Fibroblast of skin of left quadriceps (primary cell): Measurements from ENCODE around the gene NCR3LG1.

Experiments
- DNase-seq, 2 experiments: peaks; one replicate each; pipeline ENCODE4 v3.0.0-alpha.2; 2013; ENCODE audit warnings: low read depth in 2 of 2

NCR3LG1 gene, protein sequence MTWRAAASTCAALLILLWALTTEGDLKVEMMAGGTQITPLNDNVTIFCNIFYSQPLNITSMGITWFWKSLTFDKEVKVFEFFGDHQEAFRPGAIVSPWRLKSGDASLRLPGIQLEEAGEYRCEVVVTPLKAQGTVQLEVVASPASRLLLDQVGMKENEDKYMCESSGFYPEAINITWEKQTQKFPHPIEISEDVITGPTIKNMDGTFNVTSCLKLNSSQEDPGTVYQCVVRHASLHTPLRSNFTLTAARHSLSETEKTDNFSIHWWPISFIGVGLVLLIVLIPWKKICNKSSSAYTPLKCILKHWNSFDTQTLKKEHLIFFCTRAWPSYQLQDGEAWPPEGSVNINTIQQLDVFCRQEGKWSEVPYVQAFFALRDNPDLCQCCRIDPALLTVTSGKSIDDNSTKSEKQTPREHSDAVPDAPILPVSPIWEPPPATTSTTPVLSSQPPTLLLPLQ

DNA sequence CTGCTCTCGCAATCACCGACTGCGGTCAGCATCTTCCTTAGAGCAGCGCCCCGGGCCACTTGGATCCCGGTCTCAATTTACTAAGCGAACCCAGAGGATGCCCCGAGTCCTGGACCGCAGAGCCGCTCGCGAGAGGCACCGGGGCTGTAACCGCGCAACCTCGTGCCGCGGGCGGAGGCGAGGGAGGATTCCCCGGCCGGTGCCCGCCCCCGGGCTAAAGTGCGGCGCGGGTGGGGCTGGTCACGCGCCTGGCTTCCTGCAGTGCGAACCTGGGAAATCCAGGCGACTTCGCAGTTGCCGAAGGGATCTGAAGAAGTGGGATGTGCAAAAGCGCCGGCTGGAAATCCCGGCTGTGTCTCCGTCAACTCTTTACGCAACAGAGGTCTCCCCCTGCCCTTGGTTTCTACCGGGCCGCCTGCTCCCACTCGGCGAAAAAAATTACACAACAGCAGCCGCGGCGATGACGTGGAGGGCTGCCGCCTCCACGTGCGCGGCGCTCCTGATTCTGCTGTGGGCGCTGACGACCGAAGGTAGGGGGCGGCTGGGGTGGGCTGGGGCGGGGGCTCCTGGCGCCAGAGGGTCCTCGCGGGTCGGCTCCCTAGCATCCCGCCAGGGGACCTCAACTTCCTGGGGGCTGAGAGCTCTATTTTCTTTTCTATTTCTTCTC is at the start of gene NCR3LG1:
TSS of gene NCR3LG1 (plus strand) at position 291 of the 667 bp plus-strand sequence. CDS start at position 461, 170 bp downstream.
- DNase-seq, result peak; percentile 20 to 29

DNA sequence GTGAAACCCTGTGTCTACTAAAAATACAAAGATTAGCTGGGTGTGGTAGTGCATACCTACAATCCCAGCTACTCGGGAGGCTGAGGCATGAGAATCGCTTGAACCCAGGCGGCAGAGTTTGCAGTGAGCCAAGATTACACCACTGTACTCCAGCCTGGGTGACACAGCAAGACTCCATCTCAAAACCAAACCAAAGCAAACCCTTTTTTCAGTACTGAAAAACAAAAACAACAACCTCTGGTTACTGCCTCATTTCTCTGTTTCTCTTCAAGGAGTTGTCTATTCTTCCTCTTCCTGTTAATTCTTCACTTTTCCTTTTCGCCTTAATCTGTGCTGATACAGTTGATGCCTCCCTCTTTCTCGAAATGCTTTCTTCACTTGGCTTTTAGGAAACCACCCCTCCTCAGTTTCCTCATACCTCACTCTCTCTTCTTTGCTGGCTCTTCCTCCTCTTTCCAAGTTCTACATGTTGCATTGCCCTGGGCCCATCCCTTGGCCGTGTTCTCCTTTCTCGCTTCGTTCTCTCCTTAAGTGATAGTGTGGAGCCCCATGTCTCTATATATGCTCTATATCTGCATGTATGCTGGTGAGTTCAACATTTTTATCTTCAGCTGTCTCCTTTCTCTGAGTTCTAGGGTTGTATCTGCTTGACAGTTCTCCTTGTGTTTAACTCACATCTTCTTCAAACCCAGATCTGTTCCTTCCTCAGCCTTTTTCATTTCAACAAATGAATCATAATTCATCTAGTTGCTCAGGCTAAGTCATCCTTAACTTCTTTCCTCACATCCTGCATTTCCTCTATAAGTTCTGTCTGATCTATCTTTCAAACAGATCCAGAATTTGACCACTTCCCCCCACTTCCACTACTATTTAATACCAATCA is 38.0 kb upstream of the NCR3LG1 start:
- no peak for DNase-seq

DNA sequence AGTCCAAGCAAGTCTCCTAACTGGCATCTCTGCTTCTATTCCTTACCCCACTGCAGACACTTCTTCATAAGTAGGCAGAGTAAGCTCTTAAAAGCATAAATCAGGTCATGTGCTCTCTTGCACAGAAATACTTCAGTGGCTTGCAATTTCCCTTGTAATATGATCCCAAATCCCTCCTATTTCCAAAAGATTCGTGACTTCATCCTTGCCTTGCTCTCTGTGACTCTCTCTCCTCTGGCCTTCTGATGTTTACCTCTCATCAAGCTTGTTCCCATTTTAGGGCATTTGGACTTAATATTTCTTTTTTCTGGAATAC is 37.4 kb upstream of the NCR3LG1 start:
- DNase-seq, result peak; percentile 56 to 57

DNA sequence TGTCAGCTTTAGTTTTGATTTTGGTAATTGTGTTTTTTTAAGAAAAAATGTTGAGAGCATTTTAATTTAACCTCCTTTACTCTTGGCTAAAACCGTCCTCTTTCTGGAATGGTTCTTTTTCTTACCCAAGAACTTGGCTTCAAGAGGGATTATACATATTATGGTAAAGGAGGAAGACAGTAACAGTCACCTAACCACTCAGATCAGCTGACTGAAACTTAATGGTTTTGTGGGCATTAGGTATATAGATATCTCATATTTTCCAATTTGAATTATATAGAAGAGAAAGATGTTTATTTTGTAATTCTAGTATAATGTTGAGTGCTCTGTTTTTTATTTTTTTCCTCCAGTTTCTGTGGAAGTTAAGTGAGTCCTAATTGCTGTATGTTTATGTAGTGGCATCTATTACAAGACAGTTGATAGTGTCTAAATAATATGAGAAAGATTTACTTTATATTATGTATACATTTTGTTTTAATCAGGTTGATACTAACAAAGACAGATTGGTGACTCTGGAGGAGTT is 36.6 kb upstream of the NCR3LG1 start:
- DNase-seq, result no peak

DNA sequence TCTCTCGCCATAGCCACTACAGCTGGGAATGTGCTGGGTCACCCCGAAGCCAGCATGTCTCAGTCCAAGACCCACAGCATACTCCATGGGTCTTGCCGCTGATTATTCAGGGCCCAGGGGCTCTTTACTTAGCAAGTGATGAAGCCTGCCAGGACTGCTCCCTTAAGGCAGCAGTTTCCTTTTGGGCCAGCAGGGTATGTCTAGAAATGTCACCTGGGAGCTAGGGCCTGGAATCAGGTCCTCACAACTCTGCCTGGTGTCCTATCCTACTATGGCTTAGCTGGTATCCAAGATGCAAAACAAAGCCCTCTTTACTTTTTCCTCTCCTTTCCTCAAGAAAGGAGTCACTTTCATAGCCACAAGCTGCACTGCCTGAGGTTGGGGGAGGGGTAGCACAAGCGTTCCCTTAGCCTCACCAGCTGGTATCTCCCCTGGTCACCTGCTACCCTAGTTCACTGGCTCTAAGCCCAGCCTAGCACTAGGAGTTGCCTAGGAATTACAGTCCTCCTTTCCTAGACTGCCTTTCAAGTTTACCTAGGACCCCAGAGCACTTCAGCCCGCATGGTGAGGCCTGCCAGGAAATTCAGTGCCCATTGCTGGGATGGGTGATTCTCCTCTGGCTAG is 22.6 kb upstream of the NCR3LG1 start:
- DNase-seq, result no peak

DNA sequence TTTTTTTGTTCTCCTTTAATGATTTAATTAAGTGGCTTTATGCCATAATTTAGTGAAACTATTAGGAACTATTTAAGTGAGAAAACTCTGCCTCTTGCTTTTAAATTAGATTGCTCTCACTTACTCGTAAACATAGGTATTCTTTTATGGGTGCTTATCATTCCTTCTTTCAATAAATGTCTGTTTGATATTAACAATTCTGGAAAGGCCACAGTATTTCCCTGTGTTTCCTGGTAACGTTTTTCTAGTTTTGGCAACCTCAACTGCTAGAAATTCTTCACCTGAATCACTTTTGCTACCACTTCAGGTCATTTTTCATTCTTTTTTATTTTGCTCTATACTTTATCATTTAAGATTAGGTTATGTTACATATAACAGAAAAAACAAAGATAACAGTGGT is 19.9 kb upstream of the NCR3LG1 start:
- no peak for DNase-seq

DNA sequence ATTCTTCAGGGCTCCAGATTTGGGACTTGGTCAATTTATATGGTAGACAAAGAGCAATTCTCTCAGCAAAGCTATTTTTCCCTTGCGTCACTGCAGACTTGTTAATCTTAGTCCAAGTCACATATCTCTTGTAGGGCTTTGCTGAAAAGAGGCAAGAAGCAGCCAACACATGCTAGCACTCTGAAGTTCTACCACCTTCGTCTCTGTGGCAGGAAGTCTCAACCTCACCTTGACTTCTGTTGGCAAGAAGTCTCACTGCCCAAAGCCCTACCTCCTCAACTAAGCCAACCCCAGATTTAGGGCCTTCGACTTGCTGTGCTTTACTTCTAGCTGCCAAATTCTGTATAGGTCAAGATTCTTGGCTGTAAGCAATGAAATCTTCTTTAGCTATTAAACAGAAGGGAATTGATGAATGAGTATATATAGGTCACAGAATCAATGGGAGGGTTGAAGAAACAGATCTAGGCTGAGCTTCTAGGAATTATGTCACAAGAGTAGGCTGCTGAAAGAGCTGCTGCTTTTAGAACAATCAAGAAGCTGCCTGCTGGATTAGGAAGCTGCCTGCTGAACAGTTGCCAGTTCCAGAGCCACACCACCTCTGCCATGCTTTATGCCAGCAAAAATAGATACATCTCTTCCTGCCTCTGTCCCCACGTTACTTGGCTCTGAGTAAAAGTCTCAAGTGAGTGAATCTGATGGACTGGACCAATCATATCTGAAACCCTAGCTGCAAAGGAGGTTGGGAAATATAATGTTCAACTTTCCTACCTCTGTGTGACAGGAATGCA is 17.6 kb upstream of the NCR3LG1 start:
- no peak for DNase-seq

DNA sequence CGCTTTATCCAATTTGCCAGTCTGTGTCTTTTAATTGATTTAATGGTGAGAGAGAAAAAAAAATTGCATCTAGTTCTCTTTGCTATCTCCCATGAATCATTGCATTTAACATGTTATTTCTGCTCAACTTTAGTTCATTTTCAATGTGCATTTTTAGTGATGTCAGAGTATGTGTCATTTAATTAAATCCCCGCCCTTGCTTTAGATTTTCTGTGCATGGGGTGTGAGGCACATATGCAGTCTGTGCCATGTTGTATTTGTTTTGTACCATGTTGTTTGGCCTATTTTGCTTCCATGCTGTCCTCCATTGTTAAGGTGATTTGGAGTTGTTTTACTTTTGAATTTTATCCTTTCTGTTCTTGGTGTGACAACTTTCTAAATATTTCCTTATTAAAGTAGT is 8.3 kb upstream of the NCR3LG1 start:
- DNase-seq, result no peak

DNA sequence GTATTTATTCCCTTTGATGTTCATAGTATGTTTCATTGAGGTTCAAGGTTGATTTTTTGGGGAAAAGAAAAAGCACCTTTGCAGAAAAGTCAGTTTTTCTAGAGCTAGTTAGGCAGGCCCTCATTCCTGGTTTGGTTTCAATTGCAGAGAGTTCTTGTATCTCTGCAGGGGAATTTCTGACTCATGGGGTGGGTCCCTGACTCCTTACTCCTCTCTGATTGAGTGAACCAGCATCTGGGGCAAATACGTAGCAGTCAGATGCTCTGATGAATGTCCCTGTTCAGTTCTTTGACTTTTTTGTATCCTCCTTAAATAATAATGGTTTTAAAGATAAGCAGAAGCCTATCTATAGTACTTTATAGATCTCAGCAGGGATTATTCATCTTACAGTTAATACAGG is 7.7 kb upstream of the NCR3LG1 start:
- peak; percentile 50 to 61 for DNase-seq

DNA sequence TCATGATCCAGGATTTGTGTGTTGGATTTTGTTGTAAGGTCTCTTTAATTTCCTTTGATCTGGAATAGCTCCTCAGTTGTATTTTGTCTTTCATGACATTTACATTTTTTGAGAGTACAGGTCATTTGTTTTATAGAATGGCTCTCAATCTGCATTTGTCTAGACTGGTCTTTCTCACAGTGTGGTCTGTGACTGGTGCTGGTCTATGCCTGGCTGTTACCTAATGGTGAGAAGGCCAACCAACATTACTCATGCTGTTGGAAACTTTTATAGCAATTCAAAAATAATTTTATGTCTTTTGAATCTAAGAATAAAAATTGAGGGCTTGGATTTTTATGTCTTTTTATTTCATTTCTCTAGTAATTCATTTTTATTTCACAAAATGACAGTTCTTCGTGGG is 3.9 kb upstream of the NCR3LG1 start:
- DNase-seq, result no peak

DNA sequence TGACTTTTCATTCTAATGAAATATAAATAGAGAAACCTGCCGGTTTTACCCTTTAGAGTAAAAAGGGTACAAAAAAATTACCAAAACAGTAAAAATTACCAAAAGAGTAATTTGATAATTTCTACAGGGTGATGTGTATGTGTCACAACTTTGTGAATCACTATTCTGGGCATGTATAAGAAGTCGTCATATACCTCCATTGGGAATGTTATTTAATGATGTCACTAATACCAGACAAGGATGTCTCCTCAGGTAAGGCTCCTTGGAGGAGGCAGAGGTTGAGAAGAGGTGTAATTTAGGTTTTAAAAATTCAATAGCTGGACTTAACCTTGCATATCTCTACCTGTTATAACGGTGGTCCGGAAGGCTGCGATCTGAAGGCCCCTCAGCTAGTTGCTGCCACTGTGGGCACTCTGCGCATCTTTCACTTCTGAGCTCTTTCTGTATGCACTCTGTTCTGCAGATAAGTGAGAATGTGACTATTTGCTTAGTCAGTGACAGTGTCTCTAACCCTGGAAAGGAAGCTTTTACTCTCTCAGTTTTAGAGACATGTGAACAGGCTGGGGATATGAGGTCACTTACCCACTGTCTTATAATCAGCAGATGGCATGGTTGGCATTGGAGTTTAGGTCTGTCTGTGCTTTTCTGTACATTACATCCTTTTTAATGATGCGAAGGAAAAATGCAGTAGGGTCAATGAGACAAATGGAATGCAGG is 987 bp upstream of the NCR3LG1 start:
- no peak for DNase-seq

DNA sequence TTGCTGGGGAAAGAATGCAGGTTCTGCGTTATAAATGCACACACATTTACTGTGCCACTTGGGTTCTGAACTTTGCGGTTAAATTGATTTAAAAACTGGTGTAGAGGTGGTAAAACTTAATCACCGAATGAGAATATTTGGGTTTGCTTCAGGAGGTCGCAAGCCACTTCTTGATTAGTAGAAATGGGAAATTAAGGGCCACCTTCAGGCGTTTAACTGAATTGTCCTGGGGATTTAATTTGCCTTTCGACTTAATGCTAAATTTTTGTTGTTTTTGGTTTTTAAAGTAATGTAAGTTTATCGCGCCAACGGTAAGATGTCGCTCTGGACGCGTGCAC is 459 bp upstream of the NCR3LG1 start:
- no peak for DNase-seq

DNA sequence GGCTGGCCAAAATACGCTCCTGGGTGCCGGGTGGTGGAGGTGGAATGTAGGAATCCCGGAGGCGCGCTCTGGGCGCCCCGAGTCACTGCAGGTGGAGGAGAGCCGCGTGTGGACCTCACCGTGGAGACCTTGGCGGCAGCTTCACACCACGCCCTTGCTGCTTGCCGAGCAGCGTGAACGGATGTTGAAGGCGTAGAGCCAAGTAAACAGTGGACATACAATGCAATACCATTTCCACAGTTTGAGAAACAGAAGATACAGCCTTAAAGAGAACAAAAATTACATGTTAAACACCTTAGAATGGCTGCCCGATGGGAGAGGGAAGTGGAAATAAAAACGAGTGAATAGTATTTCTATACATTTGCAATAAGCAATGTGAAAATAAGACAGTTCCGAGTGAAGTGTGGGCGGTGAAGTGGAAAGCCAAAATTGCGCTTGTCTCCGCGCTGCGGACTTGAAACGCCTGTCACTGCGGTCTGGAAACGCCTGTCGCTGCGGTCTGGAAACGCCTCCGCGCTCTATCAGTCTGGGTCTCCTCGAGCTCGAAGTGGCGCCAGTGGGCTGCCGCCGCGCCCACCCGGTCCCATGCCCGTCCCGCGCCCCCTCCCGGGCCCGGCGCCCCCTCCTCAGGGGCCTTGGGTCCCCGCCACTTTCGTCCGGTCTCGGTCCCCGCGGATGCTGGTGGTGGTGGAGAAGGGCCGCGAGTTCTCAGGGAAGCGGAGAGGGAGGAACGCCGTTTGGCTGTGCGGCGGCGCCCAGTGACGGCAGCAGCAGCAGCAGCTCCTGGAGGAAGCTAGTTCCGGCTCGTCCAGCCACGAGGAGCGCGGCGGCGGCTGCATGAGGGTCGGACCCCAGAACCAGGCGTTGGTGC is 1.6 kb downstream of the NCR3LG1 start:
- peak; percentile 39 to 42 for DNase-seq

DNA sequence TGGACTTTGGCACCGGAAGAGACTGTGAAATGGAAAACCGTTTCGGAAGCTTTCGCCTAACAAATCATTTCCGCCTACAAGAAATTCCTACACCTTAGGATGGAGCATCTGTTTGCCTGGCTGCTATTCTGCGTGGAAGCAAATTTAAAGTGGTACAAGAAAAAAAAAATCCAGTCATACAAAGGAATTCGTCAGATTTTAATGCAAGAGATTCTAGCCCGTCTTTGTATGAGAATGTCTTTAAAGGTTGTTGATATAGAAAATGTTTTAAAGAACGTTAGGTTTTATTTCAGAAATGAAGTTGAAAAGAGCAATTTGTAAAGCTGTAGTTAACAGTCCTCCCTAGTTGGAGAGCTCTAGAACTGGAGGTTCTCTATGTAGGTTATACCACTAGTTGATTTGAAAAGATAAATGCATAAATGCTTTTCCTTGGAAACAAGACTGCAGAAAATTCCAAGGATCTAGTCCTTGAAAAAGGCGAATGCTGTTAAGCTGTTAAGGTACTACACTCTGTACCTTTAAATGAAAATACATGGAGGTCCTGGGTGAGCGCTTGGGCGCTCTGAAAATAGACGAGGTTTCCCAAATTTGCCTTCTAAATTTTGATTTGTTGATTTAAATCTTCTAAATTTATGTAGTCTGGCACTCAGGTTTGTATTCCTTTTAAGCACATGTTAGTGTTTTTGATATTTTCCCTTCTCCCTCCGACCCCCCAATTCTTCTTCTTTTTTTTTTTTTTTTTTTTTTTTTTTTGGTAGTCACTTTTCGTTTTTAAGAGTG is 2.4 kb downstream of the NCR3LG1 start:
- DNase-seq, result no peak

DNA sequence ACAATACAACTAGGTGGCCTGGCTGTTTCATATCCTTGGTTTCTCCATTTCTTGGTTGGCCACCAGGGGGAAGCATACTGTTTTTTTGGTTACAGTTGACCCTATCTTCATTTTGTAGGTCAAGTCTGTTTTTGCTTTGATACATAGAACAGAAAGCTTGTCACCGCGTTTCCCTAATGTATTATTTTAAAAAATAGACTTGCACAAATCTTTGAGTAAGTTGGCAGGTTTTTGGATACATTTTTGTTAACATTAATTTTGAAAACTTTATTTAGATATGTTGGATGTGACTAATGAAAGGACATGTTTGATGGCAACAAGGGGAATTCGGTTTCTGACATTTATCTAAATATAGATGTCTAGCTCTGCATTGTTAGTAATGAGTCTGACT is 3.0 kb downstream of the NCR3LG1 start:
- DNase-seq, result peak; percentile 35 to 36

DNA sequence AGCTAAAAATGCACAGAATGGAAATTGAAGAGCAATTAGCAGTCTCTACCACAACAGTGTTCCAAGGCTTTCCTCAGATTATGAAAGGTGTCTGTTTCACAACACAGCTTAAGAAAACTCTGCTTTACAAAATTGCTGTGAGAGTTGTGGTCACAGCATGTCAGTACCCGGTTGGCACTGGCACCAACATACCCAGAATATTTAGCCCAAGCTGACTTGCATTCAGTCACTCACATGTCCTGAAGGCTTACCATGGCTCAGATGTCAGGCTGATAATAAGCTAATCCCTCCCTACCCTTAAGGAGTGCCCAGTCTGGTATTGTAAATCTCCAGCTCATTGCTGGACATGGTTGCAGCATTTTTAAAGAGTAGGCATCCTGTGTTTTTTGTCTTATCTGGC is 14.9 kb downstream of the NCR3LG1 start:
- no peak for DNase-seq

DNA sequence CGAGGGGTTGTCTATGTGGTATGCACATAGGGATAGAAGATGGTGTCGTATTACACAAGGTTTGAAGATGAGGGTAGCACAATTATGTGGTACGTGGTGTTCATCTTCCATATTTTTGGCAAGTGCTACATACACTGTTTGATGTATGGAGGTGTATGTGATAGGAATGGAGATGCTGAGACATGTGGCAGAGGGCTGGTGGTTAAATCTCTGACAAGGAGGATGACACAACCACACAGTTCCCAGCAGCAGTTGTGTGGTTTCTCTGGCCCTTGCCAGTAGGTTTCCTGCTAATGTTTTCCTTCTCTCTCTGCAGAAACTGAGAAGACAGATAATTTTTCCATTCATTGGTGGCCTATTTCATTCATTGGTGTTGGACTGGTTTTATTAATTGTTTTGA is 17.0 kb downstream of the NCR3LG1 start:
- no peak for DNase-seq

DNA sequence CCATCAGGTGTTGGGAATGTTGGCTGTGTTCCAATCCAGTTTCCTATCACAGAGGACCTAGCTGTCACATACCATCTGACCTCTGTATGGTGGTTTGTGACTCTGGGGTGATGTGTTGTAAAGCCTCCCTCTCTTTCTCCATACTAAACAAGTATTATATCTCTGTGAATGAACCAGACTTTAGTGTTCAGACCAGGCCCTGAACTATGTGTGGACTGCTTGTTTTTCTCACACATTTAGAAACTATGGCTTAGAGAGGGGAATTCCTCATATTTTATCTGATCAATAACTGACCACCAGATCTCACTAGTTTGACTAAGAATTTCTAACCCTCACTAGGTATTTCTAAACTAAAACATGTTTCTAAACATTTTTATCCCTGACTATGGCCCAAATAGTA is 17.5 kb downstream of the NCR3LG1 start:
- no peak for DNase-seq
